Activated CD8-positive, alpha-beta T cell treated with anti-CD3 and anti-CD28 coated beads for 36 hours (primary cell): ENCODE measurements around the gene PON3. TPM values are rescaled to one million over a fixed set of nuclear protein-coding genes. Genes with fewer than 3 reads are reported as not detected.

Source experiments
- ATAC-seq: fragments of 200-7000 bp; cut with Tn5 transposase; one replicate; pipeline ENCODE4 v1.10.0; 2021; ENCODE audit warnings: mild to moderate bottlenecking, moderate library complexity
- CTCF ChIA-PET: fragments of 350-600 bp; sonication (Branson Sonifier 250); formaldehyde crosslinking; loops from one replicate; lab custom pipeline; 2021; ENCODE audit warnings: antibody characterized with exemption; lab: Charles Lee
- POLR2A ChIA-PET: fragments of 350-600 bp; sonication (Branson Sonifier 250); formaldehyde crosslinking; loops from one replicate; lab custom pipeline; 2021; ENCODE audit warnings: antibody characterized with exemption; lab: Charles Lee
- DNase-seq: peaks from one replicate; pipeline ENCODE4 v3.0.0-alpha.2; 2020
- H3K27ac Mint-ChIP-seq: one replicate; pipeline ENCODE4 v1.8.0; 2021; ENCODE audit warnings: mild to moderate bottlenecking, mixed read lengths
- H3K27me3 Mint-ChIP-seq: one replicate; pipeline ENCODE4 v1.8.0; 2021; ENCODE audit warnings: mixed read lengths
- H3K36me3 Mint-ChIP-seq: one replicate; pipeline ENCODE4 v1.8.0; 2021; ENCODE audit warnings: low read depth, mixed read lengths
- H3K4me1 Mint-ChIP-seq: one replicate; pipeline ENCODE4 v1.8.0; 2021; ENCODE audit warnings: low read depth, mixed read lengths
- H3K4me3 Mint-ChIP-seq: one replicate; pipeline ENCODE4 v1.8.0; 2021; ENCODE audit warnings: mild to moderate bottlenecking, moderate library complexity, mixed read lengths
- H3K9me3 Mint-ChIP-seq: one replicate; pipeline ENCODE4 v1.8.0; 2021; ENCODE audit warnings: mixed read lengths
- intact Hi-C: fragments of 100-400 bp; cut with micrococcal nuclease; formaldehyde crosslinking; loops from one replicate; pipeline ENCODE4 v1.10.0; 2022
- total RNA-seq, 2 experiments: library from RNA; stranded (reverse); gene quantifications; one replicate each; pipeline ENCODE4 v1.2.3, GENCODE V29; 2021
- TF ChIP-seq, protein P1 (sequence below): fragments of 200-600 bp; IDR thresholded peaks from one replicate; pipeline ENCODE4 v1.8.0; 2022; ENCODE audit warnings: antibody characterized with exemption, mild to moderate bottlenecking

The PON3 gene
- total RNA-seq, 2 experiments from 2014 or later, result not detected

- Mint-ChIP-seq H3K9me3 (no peaks in the 10 kb centered on the region), H3K4me1 (peaks cover 10% of the 10 kb centered on the region), H3K36me3 (no peaks in the 10 kb centered on the region), H3K27ac (no peak overlapping the region), H3K27me3 (no peaks in the 10 kb centered on the region), H3K4me3 (no peak overlapping the region)
- CTCF ChIA-PET, result no interaction called here
- POLR2A ChIA-PET, result no interaction called here
- DNase-seq (no peak), ATAC-seq (no peak)
- TF ChIP-seq, protein P1, sequence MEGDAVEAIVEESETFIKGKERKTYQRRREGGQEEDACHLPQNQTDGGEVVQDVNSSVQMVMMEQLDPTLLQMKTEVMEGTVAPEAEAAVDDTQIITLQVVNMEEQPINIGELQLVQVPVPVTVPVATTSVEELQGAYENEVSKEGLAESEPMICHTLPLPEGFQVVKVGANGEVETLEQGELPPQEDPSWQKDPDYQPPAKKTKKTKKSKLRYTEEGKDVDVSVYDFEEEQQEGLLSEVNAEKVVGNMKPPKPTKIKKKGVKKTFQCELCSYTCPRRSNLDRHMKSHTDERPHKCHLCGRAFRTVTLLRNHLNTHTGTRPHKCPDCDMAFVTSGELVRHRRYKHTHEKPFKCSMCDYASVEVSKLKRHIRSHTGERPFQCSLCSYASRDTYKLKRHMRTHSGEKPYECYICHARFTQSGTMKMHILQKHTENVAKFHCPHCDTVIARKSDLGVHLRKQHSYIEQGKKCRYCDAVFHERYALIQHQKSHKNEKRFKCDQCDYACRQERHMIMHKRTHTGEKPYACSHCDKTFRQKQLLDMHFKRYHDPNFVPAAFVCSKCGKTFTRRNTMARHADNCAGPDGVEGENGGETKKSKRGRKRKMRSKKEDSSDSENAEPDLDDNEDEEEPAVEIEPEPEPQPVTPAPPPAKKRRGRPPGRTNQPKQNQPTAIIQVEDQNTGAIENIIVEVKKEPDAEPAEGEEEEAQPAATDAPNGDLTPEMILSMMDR, result no peak
- intact Hi-C loops, result no loop called here
Observed at GRCh38 chr7:95335093-95335492, 61.1 kb downstream of the PON3 start.

- peaks cover 12% of the 10 kb centered on the region for H3K4me1 Mint-ChIP-seq
- intact Hi-C loops, result no loop called here
- H3K4me3 Mint-ChIP-seq, result no peak overlapping the region
- CTCF ChIA-PET, result no interaction called here
- POLR2A ChIA-PET, result no interaction called here
- H3K27me3 Mint-ChIP-seq, result no peaks in the 10 kb centered on the region
- no peaks in the 10 kb centered on the region for H3K36me3 Mint-ChIP-seq
- DNase-seq (no peak), ATAC-seq (no peak)
- H3K27ac Mint-ChIP-seq, result no peak overlapping the region
- H3K9me3 Mint-ChIP-seq, result no peaks in the 10 kb centered on the region
- TF ChIP-seq, protein P1, result no peak
Observed at GRCh38 chr7:95334447-95334846, 61.7 kb downstream of the PON3 start.

GRCh38 chr7:95330961-95331337 is 65.2 kb downstream of the PON3 start:
- no peaks in the 10 kb centered on the region for H3K9me3 Mint-ChIP-seq
- H3K27ac Mint-ChIP-seq, result peak overlapping the region; percentile 55
- peak overlapping the region; percentile 51 for H3K4me3 Mint-ChIP-seq
- intact Hi-C loops, result no loop called here
- H3K36me3 Mint-ChIP-seq, result no peaks in the 10 kb centered on the region
- peaks cover 3% of the 10 kb centered on the region for H3K27me3 Mint-ChIP-seq
- no peak for DNase-seq
- ChIA-PET CTCF (interaction anchor here (0.6 kb wide), 1 partner anchor 1917 kb away, joined by 3 read pairs; no protein-coding TSS in a partner anchor), POLR2A (no interaction called here)
- no peak for ATAC-seq
- TF ChIP-seq, protein P1, result no peak
- H3K4me1 Mint-ChIP-seq, result peaks cover 12% of the 10 kb centered on the region

- no peaks in the 10 kb centered on the region for H3K36me3 Mint-ChIP-seq
- peak overlapping the region; percentile 51 for H3K4me3 Mint-ChIP-seq
- TF ChIP-seq, protein P1, result no peak
- intact Hi-C loops, result no loop called here
- DNase-seq (no peak), ATAC-seq (peak; percentile 56)
- H3K27ac Mint-ChIP-seq, result peak overlapping the region; percentile 55
- H3K4me1 Mint-ChIP-seq, result peaks cover 12% of the 10 kb centered on the region
- peaks cover 5% of the 10 kb centered on the region for H3K27me3 Mint-ChIP-seq
- ChIA-PET POLR2A (no interaction called here), CTCF (interaction anchor here (0.6 kb wide), 1 partner anchor 1916 kb away, joined by 3 read pairs; no protein-coding TSS in a partner anchor)
- no peaks in the 10 kb centered on the region for H3K9me3 Mint-ChIP-seq
Observed at GRCh38 chr7:95330204-95330960, 65.8 kb downstream of the PON3 start.

- ChIA-PET CTCF (interaction anchor here (0.8 kb wide), 1 partner anchor 149 kb away, joined by 3 read pairs; no protein-coding TSS in a partner anchor), POLR2A (no interaction called here)
- Mint-ChIP-seq H3K27ac (no peak overlapping the region), H3K4me3 (no peak overlapping the region), H3K36me3 (no peaks in the 10 kb centered on the region), H3K27me3 (peaks cover 12% of the 10 kb centered on the region), H3K9me3 (no peaks in the 10 kb centered on the region), H3K4me1 (peaks cover 15% of the 10 kb centered on the region)
- ATAC-seq, result no peak
- TF ChIP-seq, protein P1, result no peak
- intact Hi-C loops, result no loop called here
- no peak for DNase-seq
Observed at GRCh38 chr7:95327356-95327755, 68.8 kb downstream of the PON3 start.
